ENCODE results near the gene ZNF169. TPM values are rescaled to one million over a fixed set of nuclear protein-coding genes. Genes with fewer than 3 reads are reported as not detected.

The ZNF169 gene
- total RNA-seq (2022; extraction: Qiagen RNA extraction; ENCODE audit: low read depth), result 1.3 to 2.1 TPM (median 1.9 TPM) in 5 replicates

GRCh38 chr9:94259077-94259862 lies at the start of gene ZNF169:
ZNF169 (plus strand) TSS chr9:94259298; CDS start chr9:94278813, 19,515 bp downstream.

GRCh38 chr9:94328544-94328943 lies 69.4 kb downstream of the ZNF169 start, which contains the start of gene NUTM2F:
NUTM2F (minus strand) TSS chr9:94328644; CDS start chr9:94328623, 21 bp downstream.

Other genes starting within 250 kb of the ZNF169 start
- gene PTPDC1, start 174.8 kb upstream of the ZNF169 start, total RNA-seq (2022; extraction: Qiagen RNA extraction; ENCODE audit: low read depth), result 3.1 to 4.4 TPM (median 4.4 TPM) in 5 replicates
- not detected in 5 replicates for gene NUTM2F, start 69.3 kb downstream of the ZNF169 start, total RNA-seq (2022; extraction: Qiagen RNA extraction; ENCODE audit: low read depth)